ENCODE data around the gene AAGAB.

AAGAB gene

DNA sequence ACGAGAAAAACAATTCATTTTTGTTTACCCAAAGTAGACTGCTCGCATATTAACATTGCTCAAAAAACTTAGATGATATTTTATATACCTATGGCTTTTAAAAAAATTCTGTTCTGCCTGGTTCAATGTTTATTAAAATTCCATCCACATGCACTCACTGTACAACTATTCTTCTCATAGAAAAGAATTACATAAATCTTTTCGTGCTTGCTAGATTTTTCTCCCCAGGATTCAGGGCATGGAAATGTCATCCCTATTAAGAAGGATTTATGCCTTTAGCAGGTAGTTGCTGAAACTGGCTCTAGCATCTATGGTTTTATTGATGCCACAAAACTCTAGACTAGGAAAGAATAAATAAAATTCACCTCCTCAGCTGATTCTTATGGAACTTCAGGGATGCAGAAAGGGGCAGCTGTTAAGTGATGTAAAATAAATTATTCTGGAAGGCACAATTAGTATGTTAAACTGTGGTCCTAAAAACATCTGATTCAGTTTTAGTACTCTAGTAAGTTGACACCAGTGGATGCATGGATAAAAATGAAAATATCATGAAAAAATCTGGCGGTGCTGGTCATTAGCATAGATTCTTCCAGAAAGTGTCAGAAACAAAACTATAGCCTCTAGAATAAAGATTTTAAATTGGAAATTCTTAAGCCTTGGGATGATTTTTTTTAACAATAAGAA, 41.6 kb downstream of the AAGAB start:
- in situ Hi-C loops (cut with HindIII; ENCODE audit: low sequenced_read_pairs): no loop called here

DNA sequence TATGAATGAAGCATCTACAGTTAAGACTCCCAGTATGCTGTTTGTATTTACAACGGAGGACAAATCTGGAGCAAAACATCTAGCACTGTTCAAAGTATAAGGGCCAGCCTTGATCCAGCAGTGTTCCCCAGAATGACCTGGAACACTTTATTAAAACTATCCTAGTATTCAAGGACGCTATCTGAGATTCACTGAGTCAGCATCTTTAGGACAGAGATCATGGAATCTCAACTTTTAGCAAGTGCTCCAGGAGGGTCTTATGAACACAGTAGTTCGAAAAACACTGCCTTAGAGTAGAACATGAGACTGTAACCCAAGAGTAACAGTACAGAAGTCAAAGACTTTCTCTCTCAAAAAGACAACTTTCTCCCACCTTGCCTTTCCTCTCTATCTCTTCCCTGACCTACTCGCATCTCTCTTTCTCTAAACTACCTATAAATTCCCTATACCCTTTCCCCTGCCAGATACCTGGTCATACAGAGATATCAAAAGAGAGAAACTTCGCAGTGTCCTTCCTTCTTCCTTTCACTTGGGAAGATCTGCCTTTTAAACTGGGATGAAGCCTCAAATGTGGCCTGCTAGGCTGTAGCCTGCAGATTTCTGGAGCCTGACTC, 43.8 kb downstream of the AAGAB start:
- in situ Hi-C loops (cut with HindIII; ENCODE audit: low sequenced_read_pairs): no loop called here

DNA sequence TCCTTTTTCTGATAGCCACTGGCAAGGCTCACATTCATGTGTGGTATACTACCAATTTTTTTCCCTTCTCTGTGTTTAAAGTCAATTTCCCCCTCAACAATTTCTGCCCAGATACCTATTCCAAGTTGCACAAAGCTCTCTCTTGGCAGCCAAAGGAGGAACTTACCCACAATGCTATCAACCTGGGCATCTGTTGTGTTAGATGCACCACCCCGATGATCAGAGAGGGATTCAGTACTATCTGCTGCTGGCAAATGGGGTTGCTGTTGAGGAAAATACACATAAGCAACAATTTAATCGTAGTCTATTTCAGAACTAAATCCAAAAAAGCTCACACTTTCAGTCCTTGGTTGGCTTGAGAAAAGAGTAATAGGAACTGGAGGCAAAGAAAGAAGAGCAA, 46.1 kb downstream of the AAGAB start:
- in situ Hi-C loops (cut with HindIII; ENCODE audit: low sequenced_read_pairs): no loop called here

DNA sequence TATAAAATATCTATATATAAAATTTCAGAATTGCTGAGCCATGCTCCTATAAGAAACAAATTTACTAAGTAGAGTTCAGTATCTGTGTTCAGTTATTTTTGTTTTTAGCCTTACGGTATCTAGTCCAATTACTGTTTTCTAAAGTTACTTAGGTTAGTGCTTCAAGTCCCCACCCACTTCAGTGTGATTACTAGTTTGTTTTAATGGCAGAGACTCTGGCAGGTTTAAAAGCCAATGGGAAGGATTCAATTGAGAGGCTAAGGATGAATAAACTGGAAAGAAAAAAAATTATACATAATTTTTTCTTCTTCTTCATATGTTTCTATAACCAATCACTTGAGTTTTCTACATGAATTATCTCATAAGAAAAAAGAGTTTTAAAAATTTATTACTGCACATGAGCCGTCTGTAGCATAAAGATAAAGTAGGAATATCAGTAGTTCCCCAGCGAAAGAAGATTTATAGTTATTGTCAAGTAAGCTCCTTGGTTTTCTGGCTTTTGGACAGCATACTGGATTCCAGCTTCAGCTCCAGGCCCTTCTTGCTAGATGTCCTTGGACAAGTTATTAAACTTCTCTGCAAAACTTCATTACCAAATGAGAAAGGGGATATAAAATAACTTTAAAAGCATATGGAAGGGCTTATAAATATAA, 46.8 kb downstream of the AAGAB start:
- in situ Hi-C loops (cut with HindIII; ENCODE audit: low sequenced_read_pairs): no loop called here

DNA sequence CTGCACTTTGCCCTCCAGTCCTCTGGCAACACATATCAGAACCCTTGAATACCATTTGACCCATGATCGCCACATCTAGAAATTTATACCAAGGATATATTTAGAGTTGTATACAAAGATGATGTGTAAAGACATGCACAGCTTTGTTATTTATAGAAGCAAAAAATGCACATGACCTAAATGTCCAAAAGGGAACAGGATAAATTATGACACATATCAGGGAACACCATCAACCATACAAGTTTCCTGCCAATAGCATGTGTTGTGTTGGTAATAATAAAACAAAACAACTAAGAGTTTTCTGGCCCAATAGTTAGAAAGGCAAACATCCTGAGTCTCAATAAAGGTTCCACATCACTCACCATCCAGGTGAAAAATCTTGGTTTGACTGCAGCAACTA, 51.5 kb downstream of the AAGAB start:
- in situ Hi-C loops (cut with HindIII; ENCODE audit: low sequenced_read_pairs): no loop called here

DNA sequence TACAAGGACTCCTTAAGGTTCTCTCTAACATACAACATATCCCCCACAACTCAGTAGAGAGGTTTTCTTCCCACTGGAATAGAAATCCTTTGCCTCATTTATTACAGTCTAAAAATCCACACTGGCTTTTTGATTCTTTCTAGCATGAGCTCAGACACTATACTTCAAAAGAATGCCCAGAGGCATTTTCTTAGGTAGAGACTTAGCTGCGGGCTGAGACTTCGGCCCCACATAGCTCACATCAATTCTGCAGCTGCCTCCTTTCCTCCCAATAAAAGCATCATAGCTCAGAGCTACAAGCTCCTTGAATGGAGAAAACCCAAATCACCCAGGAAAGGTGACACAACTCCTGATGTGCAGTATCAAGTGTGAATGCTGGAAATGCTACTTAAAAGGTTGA, 52.4 kb downstream of the AAGAB start:
- in situ Hi-C loops (cut with HindIII; ENCODE audit: low sequenced_read_pairs): no loop called here

DNA sequence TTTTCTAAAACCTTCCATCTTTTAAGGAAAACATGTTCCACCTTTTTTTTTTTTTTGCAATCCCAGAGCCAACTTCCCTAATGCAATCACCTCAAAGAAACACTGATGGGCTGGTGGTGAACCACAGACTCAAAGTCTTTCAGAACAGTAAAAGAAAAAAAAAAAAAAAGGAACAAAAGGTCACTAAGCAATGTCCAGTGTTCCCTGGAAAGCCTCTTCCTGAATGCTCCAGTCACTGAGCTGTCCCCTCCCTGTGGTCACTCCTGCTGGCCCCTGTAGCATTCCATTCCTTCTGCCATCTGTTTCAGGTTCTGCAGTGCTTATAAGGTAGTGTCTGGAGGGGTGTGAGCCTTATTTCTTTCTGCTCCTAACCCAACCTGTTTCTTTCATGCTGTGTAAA, 53.3 kb downstream of the AAGAB start:
- in situ Hi-C loops (cut with HindIII; ENCODE audit: low sequenced_read_pairs): no loop called here

DNA sequence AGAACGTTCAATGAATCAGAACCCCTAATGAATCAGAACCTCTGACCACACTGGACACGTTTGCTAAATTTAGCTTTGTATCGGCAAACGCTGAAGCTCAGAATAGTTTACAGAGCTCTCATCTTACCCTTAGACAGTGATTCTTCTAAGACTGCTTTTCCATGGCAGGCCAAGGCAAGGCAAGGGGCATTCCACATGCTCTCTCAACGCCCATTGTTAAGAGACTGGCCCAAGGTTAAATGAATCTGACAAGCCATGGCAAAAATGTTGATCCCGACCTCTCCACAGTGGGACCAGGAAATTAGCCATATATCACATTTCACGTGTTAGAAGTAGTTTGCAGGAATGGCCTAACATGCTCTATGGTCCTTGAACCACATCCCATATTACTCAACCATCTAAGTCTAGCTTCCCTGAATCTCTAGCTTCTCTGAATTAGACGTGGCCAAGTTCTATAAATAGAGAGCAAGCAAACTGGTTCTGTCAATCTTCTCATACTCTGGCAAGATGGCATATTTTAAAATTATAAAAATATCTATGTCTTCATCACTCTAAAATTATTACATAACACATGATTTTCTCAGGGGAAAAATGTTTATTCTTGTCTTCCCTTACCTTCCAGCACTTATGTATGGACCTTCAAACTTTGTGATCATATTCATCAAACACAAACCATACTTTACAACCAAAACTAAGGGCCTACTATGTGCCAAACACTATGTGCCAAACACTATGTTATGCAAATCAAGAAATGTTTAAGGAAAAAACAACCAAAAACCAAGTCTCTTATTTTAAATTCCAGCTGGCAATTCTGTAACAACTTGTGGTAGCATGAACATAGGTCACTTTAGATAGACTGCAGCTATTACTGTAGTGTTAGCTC, 54.3 kb downstream of the AAGAB start:
- in situ Hi-C loops (cut with HindIII; ENCODE audit: low sequenced_read_pairs): no loop called here

DNA sequence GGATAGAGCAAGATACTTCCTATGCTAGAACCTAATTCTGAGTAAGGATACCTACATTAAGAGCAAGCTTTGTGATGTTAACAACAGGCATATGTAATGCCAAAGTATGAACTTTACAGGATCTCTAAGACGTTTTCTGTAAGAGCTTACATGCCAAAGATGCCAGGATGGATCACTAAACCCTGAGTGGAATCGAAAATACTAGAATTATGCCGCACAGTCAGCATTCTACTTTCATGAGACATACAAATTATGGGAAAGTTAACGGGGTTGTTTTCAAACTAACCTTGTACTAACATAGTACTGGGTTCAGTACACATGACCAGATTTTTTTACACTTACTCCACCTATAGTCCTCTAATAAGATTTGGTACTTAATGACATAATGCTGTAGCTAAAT, 55.1 kb downstream of the AAGAB start:
- in situ Hi-C loops (cut with HindIII; ENCODE audit: low sequenced_read_pairs): no loop called here

DNA sequence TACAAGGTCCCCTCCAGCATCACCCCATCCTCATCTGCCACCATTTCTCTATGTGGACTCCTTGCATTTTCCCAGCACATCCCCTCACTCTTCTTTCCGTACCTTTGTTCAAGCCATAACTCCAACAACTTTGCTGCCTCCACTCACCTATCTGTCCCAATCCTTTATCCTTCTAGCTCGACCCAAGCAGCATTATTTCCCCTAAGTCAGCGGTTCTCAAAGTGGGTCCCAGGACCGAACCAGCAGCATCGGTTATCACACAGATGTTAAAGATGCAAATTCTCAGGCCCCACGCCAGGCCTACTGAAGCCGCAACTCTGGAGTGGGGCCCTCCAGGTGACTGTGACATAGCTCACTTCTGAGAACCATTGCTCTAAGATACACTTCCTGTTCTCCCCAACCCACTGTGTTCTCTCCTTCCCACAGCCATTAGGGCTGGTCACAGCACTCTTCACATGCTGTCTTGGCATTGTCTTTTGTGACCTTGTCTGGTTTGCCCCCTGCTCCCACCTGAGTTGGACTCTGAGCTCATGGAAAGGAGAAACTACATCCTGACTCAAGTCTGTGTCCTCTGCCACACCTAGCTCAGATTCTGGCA, 56.2 kb downstream of the AAGAB start:
- in situ Hi-C loops (cut with HindIII; ENCODE audit: low sequenced_read_pairs): no loop called here

DNA sequence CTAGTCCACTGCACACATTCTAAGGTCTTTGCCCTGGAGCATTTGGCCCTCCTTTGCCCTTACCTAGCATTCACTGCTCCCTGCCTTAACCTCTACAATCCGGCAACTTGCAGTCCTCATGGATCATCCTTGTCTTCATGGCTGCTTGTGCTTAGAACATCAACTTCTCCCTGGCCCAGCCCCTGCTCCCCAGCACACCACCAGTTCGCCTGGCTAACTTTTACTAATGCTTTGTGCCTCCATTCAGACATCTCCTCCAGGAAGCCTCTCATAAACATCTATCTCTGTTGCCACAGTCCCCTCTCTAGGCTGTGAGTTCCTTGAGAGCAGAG, 57.1 kb downstream of the AAGAB start:
- in situ Hi-C loops (cut with HindIII; ENCODE audit: low sequenced_read_pairs): no loop called here

DNA sequence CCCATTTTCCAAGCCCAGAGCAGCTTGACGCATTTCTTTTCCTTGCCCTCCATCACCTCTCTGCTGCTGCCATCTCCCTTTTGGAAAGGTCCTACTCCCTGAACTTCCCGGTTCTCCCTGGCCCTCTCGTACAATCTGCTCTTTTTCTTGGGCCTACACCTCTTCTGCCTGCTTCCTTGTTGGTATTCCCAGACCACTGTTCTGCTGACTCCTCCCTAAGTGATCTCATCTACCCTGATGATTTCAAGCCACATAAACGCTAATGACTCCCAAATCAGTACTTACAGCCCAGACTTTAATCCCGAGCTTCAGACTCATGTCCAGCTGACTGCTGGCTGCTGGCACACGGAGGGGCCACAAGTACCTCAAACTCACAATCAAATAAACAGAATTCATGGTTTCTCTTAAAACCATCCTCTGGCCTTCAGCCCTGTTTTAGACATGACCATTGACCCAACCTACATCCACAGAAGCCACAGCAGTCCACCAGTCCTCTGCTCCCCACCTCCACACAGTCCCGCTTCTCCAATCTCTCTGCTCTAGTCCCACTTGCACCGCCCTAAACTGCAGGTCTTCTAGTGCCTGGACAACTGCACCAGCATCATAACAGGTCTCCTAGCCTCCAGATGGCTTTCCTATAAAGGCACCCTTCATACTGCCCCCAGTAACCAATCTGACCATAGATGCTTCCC, 57.6 kb downstream of the AAGAB start:
- in situ Hi-C loops (cut with HindIII; ENCODE audit: low sequenced_read_pairs): no loop called here

DNA sequence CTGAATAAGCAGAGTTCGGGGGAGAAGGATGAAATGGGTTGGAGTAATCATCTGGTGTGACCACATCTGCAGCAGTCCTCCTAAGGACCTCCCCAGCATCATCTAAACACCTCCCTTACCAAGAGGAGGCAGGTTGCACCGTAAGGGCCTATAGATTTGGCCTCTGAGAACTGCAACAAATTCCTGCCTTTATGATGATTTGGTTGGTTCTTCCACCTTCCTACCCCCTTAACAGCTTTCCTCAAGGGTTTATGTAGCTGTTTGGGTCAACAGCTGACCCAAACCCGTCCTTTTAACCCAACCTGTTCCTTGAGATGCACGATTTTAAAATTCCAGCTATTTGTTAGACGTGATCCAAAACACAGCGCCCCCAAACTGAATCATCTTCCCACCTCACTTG, 58.2 kb downstream of the AAGAB start:
- in situ Hi-C loops (cut with HindIII; ENCODE audit: low sequenced_read_pairs): no loop called here

DNA sequence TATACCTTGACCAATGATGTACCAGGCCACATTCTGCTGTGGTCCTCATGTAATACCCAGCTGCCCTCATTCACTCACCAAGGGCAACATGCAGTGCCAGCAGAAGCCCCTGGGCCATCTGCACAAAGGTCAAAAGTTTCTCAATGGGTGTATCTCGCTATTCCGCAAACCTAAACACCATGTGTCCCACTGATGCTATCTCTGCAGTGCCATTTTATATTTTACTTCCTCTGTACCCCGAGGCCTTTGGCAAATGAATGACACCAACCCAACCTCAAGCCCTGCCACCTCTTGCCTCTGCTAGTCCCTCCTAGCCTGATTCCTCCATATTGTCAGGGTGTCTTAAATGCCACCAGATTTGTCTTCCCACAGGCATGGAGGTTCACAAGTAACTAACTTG, 59.2 kb downstream of the AAGAB start:
- in situ Hi-C loops (cut with HindIII; ENCODE audit: low sequenced_read_pairs): no loop called here

DNA sequence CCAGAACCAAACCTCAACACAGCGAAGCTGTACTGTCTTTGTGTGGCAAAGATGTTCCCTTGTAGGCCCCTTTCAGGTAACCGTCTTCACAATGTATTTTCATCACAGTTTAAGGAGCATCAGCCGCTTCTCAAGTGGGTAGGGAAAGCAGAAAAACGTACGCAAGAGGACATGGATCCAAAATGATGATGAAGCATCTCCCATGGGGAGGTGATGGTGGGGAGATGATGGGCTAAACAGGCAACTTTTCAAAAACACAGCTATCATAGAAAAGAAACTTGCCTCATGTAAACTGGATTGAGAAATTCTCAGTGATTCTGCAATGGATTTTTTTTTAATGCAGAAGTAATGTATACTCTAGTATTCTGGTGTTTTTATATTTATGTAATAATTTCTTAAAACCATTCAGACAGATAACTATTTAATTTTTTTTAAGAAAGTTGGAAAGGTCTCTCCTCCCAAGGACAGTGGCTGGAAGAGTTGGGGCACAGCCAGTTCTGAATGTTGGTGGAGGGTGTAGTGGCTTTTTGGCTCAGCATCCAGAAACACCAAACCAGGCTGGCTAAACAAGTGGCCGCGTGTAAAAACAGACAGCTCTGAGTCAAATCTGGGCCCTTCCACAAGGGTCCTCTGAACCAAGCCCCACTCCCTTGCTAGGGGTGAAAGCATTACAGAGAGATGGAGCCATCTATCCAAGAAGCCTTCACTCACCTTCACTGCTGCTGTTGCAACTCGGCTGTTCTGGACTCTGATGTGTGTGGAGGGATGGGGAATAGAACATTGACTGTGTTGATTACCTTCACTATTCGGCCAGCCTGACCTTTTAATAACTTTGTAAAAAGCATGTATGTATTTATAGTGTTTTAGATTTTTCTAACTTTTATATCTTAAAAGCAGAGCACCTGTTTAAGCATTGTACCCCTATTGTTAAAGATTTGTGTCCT, 60.0 kb downstream of the AAGAB start:
- in situ Hi-C loops (cut with HindIII; ENCODE audit: low sequenced_read_pairs): no loop called here

DNA sequence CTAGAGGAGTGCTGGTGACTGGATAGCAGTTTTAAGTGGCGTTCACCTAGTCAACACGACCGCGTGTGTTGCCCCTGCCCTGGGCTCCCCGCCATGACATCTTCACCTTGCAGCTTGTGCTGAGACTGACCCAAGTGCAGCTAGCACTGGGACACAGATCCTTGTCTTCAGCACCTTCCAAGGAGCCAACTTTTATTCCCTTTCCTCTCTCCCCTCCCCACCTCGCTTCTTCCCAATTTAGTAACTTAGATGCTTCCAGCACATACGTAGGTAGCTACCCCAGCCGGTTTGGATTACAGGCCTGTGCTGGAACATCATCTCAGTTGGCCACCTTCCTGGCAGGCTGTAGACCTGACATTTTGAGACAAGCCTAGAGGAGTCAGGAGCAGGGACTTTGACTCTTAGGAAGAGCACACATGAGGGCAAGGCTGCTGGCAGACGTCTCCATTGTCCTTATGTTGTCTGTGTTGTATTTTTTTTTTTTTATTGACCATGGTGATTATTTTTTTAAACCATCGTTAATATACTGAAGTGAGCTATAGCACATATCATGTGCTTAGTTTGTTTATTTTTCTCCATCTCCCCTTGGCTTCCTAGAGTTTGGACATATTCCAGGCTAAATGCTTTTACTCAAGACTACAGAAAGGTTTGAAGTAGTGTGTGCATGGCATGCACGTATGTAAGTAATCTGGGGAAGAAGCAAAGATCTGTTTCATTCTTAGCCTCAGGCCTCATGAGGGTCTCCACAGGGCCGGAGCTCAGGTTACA, 61.1 kb downstream of the AAGAB start:
- in situ Hi-C loops (cut with HindIII; ENCODE audit: low sequenced_read_pairs): no loop called here

DNA sequence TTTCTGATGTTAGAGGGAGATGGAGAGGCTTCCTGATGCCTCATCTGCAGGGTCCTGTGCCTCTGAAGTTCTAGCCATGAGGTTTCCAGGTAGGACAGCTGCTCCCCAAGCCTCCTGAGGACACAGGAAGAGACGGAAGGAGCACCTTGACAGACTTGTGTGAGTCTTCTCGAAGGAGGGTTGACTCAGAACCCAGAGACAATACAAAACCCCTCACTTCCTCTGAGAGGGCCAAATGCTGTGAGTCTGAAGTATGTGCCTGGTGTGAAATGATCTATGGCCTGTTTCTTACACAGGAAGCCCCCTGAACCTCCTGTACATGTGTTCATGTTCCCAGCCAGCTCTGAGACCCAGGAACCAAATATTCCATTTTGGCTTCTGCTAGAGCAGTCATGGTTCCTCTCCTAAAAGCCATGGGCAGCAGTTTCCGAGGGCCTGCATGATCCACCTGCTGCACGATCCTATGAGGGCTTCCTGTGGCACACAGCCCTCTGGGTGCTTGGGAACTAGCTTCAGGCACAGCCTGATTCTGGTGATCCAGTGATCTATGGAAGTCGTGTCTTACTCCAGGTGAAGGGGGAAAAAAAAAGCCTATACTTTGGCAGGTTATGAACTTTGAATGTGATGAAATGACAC, 62.2 kb downstream of the AAGAB start:
- in situ Hi-C loops (cut with HindIII; ENCODE audit: low sequenced_read_pairs): no loop called here

DNA sequence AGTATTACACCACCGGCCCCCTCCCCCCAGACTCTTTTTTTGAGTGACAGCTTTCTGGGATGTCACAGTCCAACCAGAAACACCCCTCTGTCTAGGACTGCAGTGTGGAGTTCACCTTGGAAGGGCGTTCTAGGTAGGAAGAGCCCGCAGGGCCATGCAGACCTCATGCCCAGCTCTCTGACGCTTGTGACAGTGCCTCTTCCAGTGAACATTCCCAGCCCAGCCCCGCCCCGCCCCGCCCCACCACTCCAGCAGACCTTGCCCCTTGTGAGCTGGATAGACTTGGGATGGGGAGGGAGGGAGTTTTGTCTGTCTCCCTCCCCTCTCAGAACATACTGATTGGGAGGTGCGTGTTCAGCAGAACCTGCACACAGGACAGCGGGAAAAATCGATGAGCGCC, 63.6 kb downstream of the AAGAB start:
- in situ Hi-C loops (cut with HindIII; ENCODE audit: low sequenced_read_pairs): no loop called here

All from endothelial cell of hepatic sinusoid (primary cell).